Measurements from ENCODE around the gene C1QB.

DNA sequence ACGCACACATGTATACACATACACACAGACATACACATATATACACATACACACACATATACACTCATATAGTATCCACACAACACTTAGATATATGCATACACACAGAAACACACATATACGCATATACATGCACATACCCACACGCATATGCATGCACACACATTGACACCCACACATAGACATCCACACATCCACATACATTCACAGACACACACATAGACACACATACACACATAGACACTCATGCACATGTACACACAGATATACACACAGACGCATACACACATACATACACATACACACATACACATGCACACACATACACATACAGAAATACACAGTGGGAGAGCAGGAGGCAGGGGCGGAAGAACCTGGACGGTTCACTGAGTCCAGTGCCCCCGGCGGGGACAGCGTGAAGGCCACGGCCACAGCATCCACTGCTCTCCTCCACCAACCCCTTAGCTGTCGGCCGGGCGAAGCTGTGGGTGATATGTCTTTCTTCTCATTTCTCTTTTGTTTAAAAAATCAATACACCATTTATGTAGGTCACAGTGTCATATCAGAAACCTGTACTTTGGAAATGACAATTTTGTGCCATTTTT, 2.8 kb upstream of the C1QB start:
- TF ChIP-seq CTCF (conservative IDR thresholded peaks at IDR 0.05): no peak
- no peak for TF ChIP-seq EZH2 (IDR thresholded peaks at IDR 0.05; ENCODE audit: low read depth)
